HepG2 (cell line): ENCODE results near the gene MTHFD1L. TPM values are rescaled to one million over a fixed set of nuclear protein-coding genes. Genes with fewer than 3 reads are reported as not detected.

Experiments used
- BORCS8-MEF2B ChIP-seq: sonication (generic); formaldehyde crosslinking; IDR thresholded peaks from 2 replicates; pipeline ENCODE4 v1.8.0; 2022; ENCODE audit warnings: mild to moderate bottlenecking, missing genetic modification reagents
- KLF16 ChIP-seq, 2 experiments: sonication (generic) in 1 of 2; formaldehyde crosslinking in 1 of 2; IDR thresholded peaks; 2 replicates each; pipeline versions ENCODE4 v1.6.1 to v1.8.0; 2016 to 2023; ENCODE audit warnings: missing genetic modification reagents in 2 of 2, missing compliant biosample characterization in 1 of 2
- RFX3 ChIP-seq: IDR thresholded peaks from 2 replicates; pipeline ENCODE4 v1.6.1; 2016; ENCODE audit warnings: missing biosample characterization, missing genetic modification reagents
- RXRA ChIP-seq: sonication (generic); formaldehyde crosslinking; IDR thresholded peaks from 2 replicates; pipeline ENCODE4 v1.5.1; 2020; ENCODE audit warnings: missing genetic modification reagents
- SIN3B ChIP-seq: fragments of 150-350 bp; IDR thresholded peaks from 2 replicates; pipeline ENCODE4 v1.6.1; 2014; ENCODE audit warnings: low read length
- ZNF570 ChIP-seq: sonication (generic); formaldehyde crosslinking; IDR thresholded peaks from 2 replicates; pipeline ENCODE4 v1.4.0; 2020; ENCODE audit warnings: mild to moderate bottlenecking, missing genetic modification reagents, borderline replicate concordance
- ZNF737 ChIP-seq: sonication (generic); formaldehyde crosslinking; IDR thresholded peaks from 2 replicates; pipeline ENCODE4 v1.5.0; 2020; ENCODE audit warnings: missing genetic modification reagents, mild to moderate bottlenecking, borderline replicate concordance
- polyA plus RNA-seq, 8 experiments: library from polyadenylated mRNA; depleted of rRNA in 3 of 8; stranded (reverse) in 7 of 8; unstranded in 1 of 8; fragments of >200 nt; fragmentation: Illumina TruSeq in 4 of 8; extraction: Trizol in 4 of 8; gene quantifications; 2 replicates each; pipeline versions ENCODE4 v1.2.1 to v1.2.3, GENCODE V29; 2011 to 2016; ENCODE audit warnings: low read depth in 4 of 8, missing spikeins in 1 of 8, mixed read lengths in 1 of 8; ENCODE audit not compliant: insufficient read depth in 1 of 8
- total RNA-seq, 5 experiments: library from RNA; depleted of rRNA; stranded (reverse); fragments of >200 nt; fragmentation: Illumina TruSeq; extraction: Trizol; gene quantifications; 2 replicates each; pipeline ENCODE4 v1.2.3, GENCODE V29; 2016; ENCODE audit warnings: low read depth in 1 of 5
- TF ChIP-seq, protein P1 (sequence below): sonication (generic); formaldehyde crosslinking; conservative IDR thresholded peaks from 2 replicates; pipeline ENCODE4 v1.4.0; 2020; ENCODE audit warnings: missing genetic modification reagents
- TF ChIP-seq, protein P2 (sequence below): sonication (generic); formaldehyde crosslinking; IDR thresholded peaks from 2 replicates; pipeline ENCODE4 v1.4.0; 2020; ENCODE audit warnings: mild to moderate bottlenecking, missing genetic modification reagents
- TF ChIP-seq, protein P3 (sequence below): sonication (generic); formaldehyde crosslinking; IDR thresholded peaks from 2 replicates; pipeline ENCODE4 v1.4.0; 2020; ENCODE audit warnings: missing genetic modification reagents, mild to moderate bottlenecking, borderline replicate concordance
- TF ChIP-seq, protein P4 (sequence below), 2 experiments: sonication (generic) in 1 of 2; formaldehyde crosslinking in 1 of 2; IDR thresholded peaks; 2 replicates each; pipeline versions ENCODE4 v1.4.0 to v1.6.1; 2016 to 2020; ENCODE audit warnings: borderline replicate concordance in 1 of 2, low read depth in 1 of 2, mild to moderate bottlenecking in 1 of 2, missing genetic modification reagents in 1 of 2
- TF ChIP-seq, protein P5 (sequence below): sonication (generic); formaldehyde crosslinking; IDR thresholded peaks from 2 replicates; pipeline ENCODE4 v1.5.1; 2020; ENCODE audit warnings: missing genetic modification reagents, mild to moderate bottlenecking, borderline replicate concordance

The MTHFD1L gene
- total and polyA plus RNA-seq, 2 of the 13 experiments (the other 11 are each of a cell fraction or from before 2014, with no cell fraction given), result 24.0 to 39.6 TPM

DNA sequence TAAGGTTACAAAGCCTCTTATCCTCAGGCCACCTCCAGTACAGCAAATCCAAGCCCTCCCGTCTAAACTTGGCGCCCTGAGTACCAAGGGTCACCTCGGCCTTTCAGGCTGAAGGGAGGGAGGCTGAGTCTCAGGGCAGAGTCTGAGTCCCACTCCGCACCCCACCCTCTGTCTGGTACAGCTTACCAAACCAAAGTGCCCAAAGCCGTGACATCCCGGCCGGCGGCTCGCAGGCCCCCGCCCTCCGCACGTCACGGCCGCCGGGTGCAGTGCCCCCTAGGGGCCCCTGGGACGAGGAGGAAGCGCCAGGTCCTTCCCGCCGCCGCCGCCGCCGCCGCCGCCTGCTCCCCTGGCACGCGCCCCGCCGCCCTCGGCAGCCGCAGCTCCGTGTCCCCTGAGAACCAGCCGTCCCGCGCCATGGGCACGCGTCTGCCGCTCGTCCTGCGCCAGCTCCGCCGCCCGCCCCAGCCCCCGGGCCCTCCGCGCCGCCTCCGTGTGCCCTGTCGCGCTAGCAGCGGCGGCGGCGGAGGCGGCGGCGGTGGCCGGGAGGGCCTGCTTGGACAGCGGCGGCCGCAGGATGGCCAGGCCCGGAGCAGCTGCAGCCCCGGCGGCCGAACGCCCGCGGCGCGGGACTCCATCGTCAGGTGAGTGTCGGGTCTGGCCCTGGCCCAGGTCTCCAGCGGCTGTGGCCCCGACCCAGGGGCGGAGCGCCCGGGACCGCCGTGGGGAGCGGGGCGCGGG lies at the start of gene MTHFD1L (continued):
- TF ChIP-seq ZNF737 (CRISPR knock-in tag), result no peak
- TF ChIP-seq, protein P1, sequence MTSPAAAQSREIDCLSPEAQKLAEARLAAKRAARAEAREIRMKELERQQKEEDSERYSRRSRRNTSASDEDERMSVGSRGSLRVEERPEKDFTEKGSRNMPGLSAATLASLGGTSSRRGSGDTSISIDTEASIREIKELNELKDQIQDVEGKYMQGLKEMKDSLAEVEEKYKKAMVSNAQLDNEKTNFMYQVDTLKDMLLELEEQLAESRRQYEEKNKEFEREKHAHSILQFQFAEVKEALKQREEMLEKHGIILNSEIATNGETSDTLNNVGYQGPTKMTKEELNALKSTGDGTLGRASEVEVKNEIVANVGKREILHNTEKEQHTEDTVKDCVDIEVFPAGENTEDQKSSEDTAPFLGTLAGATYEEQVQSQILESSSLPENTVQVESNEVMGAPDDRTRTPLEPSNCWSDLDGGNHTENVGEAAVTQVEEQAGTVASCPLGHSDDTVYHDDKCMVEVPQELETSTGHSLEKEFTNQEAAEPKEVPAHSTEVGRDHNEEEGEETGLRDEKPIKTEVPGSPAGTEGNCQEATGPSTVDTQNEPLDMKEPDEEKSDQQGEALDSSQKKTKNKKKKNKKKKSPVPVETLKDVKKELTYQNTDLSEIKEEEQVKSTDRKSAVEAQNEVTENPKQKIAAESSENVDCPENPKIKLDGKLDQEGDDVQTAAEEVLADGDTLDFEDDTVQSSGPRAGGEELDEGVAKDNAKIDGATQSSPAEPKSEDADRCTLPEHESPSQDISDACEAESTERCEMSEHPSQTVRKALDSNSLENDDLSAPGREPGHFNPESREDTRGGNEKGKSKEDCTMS (CRISPR knock-in tag), result no peak
- TF ChIP-seq KLF16 (CRISPR knock-in tag; IDR thresholded peaks at IDR 0.05), result no peak
- peak; percentile 58; the same call in 1 of the 2 replicates for TF ChIP-seq RXRA (CRISPR knock-in tag)
- TF ChIP-seq RFX3, result no peak
- TF ChIP-seq, protein P2, sequence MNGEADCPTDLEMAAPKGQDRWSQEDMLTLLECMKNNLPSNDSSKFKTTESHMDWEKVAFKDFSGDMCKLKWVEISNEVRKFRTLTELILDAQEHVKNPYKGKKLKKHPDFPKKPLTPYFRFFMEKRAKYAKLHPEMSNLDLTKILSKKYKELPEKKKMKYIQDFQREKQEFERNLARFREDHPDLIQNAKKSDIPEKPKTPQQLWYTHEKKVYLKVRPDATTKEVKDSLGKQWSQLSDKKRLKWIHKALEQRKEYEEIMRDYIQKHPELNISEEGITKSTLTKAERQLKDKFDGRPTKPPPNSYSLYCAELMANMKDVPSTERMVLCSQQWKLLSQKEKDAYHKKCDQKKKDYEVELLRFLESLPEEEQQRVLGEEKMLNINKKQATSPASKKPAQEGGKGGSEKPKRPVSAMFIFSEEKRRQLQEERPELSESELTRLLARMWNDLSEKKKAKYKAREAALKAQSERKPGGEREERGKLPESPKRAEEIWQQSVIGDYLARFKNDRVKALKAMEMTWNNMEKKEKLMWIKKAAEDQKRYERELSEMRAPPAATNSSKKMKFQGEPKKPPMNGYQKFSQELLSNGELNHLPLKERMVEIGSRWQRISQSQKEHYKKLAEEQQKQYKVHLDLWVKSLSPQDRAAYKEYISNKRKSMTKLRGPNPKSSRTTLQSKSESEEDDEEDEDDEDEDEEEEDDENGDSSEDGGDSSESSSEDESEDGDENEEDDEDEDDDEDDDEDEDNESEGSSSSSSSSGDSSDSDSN (CRISPR knock-in tag), result no peak; the same call in 1 of the 2 replicates
- TF ChIP-seq BORCS8-MEF2B (CRISPR knock-in tag), result peak; percentile 71
- TF ChIP-seq ZNF570 (CRISPR knock-in tag), result no peak
- TF ChIP-seq, protein P3, sequence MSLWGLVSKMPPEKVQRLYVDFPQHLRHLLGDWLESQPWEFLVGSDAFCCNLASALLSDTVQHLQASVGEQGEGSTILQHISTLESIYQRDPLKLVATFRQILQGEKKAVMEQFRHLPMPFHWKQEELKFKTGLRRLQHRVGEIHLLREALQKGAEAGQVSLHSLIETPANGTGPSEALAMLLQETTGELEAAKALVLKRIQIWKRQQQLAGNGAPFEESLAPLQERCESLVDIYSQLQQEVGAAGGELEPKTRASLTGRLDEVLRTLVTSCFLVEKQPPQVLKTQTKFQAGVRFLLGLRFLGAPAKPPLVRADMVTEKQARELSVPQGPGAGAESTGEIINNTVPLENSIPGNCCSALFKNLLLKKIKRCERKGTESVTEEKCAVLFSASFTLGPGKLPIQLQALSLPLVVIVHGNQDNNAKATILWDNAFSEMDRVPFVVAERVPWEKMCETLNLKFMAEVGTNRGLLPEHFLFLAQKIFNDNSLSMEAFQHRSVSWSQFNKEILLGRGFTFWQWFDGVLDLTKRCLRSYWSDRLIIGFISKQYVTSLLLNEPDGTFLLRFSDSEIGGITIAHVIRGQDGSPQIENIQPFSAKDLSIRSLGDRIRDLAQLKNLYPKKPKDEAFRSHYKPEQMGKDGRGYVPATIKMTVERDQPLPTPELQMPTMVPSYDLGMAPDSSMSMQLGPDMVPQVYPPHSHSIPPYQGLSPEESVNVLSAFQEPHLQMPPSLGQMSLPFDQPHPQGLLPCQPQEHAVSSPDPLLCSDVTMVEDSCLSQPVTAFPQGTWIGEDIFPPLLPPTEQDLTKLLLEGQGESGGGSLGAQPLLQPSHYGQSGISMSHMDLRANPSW (CRISPR knock-in tag), result no peak
- TF ChIP-seq, protein P4, sequence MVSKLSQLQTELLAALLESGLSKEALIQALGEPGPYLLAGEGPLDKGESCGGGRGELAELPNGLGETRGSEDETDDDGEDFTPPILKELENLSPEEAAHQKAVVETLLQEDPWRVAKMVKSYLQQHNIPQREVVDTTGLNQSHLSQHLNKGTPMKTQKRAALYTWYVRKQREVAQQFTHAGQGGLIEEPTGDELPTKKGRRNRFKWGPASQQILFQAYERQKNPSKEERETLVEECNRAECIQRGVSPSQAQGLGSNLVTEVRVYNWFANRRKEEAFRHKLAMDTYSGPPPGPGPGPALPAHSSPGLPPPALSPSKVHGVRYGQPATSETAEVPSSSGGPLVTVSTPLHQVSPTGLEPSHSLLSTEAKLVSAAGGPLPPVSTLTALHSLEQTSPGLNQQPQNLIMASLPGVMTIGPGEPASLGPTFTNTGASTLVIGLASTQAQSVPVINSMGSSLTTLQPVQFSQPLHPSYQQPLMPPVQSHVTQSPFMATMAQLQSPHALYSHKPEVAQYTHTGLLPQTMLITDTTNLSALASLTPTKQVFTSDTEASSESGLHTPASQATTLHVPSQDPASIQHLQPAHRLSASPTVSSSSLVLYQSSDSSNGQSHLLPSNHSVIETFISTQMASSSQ (IDR thresholded peaks at IDR 0.05; ENCODE audit: low read depth), result no peak
- TF ChIP-seq, protein P4 (CRISPR knock-in tag; IDR thresholded peaks at IDR 0.05; ENCODE audit: borderline replicate concordance), result no peak
- TF ChIP-seq, protein P5, sequence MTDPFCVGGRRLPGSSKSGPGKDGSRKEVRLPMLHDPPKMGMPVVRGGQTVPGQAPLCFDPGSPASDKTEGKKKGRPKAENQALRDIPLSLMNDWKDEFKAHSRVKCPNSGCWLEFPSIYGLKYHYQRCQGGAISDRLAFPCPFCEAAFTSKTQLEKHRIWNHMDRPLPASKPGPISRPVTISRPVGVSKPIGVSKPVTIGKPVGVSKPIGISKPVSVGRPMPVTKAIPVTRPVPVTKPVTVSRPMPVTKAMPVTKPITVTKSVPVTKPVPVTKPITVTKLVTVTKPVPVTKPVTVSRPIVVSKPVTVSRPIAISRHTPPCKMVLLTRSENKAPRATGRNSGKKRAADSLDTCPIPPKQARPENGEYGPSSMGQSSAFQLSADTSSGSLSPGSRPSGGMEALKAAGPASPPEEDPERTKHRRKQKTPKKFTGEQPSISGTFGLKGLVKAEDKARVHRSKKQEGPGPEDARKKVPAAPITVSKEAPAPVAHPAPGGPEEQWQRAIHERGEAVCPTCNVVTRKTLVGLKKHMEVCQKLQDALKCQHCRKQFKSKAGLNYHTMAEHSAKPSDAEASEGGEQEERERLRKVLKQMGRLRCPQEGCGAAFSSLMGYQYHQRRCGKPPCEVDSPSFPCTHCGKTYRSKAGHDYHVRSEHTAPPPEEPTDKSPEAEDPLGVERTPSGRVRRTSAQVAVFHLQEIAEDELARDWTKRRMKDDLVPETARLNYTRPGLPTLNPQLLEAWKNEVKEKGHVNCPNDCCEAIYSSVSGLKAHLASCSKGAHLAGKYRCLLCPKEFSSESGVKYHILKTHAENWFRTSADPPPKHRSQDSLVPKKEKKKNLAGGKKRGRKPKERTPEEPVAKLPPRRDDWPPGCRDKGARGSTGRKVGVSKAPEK (CRISPR knock-in tag), result no peak
- TF ChIP-seq SIN3B, result no peak
